ENCODE data around the gene DVL2.

Gene DVL2

DNA sequence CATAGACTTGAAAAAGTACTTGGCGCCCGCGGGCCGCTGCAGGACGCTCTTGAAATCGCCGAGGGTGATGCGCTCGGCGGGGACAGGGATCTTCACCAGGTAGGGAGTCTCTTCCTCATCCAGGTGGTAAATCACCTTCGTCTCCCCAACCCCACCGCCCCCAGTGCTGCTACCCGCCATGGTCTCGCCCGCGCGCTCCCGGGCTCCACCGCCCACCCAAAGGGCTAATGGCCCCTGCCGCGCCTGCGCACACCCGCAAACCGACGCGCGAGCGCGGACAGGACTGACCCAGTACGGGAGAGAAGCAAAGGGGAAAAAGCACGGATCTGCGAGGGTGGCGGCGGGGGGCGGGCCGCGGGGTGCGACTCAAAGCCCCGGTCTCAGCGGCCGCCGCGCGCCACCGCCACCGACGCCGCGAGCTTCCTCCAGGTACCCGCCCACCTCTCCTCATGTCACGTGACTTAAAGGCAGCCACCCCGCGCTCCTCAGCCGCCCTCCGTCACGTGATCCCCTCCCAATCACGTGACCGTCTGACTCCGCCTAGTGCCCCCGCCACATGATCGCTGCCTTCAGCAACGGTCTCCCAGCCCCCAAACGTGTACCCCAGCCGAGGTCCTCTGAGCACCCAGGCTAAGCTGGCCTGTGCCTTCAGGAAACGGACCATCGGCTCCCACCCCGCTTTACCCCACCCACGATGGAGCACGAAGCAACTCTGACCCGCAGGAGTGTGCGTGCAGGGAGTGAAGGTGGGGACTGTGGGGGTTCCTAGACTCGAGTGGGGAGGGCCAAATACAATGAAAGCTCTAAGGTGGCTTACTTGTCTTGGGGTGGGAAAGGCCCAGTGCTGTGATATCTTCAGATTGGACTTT lies at the start of gene DVL2:
DVL2 (minus strand) TSS at position 435 of the 869 bp plus-strand sequence; CDS start at position 180, 255 bp downstream.
- DNase-seq, result peak; percentile 97

DNA sequence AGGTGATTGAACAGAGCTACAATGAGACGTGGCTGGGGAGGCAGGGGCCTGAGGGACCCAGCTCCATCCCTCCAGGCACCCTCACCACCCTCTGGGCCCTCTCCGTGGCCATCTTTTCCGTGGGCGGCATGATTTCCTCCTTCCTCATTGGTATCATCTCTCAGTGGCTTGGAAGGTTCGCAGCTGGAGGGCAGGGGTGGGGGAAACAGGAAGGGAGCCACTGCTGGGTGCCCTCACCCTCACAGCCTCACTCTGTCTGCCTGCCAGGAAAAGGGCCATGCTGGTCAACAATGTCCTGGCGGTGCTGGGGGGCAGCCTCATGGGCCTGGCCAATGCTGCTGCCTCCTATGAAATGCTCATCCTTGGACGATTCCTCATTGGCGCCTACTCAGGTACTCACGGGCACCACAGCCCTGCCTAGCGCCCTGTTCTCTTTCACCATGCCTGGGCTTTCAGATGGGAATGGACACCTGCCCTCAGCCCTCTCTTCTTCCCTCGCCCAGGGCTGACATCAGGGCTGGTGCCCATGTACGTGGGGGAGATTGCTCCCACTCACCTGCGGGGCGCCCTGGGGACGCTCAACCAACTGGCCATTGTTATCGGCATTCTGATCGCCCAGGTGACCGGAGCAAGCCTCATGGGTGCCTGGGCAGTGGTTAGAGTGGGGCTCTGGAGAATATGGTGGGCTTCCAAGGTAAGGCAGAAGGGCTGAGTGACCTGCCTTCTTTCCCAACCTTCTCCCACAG lies 49.3 kb upstream of the DVL2 start:
- no peak for DNase-seq

DNA sequence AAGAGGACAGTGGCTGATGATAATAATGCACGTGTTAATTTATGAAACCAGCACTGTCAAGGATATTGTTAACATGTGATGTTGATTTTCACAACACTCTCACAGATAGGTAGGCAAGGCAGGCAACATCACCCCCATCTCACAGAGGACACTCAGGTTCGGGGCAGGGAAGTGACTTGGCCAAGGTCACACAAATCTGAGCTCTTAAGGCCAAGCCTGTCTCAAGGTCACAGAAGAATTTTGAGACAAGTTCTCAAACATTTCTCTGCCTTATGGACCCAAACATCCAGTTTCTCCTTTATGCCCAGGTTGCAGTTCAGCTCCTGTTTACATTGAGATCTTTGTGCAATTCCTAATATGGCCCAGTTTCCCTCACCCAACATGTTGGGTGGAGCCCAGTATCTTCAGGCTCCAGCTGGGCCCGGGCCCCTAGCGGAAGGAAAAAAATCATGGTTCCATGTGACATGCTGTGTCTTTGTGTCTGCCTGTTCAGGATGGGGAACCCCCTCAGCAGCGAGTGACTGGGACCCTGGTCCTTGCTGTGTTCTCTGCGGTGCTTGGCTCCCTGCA lies 48.5 kb upstream of the DVL2 start:
- no peak for DNase-seq

DNA sequence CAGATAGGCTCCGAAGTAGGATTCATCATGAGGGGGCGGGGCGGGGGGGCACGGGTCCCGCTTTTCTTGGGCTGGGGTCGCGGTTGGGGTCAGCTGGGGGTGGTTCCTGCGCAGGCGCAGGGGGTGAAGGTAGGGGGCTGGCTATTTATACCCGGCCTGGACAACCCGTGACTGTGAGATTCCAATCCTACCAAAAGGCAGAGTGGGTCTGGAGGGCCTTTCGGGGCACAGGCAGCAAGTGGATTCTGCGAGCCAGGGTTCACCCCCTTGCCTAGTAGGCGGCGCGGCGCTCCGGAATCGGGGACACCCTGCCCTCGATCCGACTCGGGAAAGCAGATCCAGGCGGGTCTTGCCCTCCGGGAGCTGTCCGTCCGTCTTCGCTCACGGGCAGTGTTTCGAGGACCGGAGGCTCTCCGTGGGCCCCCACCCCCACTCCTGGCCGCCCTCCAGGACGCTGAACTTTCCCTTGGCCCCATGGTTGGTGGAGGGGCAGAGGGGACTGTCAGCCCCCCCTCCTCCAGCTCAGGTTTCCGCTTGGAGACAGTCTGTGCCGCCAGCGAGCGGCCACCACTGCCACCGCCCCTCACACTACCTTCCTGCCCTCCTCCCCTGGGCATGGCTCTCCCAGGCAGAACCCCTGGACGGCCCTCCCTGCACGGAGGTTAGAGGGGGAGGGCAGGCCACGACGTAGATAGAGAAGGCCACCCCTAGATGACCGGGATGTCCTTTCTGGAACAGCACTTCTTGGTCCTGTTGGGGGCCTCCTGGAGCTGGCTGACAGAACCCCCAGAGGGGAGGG lies 47.8 kb upstream of the DVL2 start:
- no peak for DNase-seq

DNA sequence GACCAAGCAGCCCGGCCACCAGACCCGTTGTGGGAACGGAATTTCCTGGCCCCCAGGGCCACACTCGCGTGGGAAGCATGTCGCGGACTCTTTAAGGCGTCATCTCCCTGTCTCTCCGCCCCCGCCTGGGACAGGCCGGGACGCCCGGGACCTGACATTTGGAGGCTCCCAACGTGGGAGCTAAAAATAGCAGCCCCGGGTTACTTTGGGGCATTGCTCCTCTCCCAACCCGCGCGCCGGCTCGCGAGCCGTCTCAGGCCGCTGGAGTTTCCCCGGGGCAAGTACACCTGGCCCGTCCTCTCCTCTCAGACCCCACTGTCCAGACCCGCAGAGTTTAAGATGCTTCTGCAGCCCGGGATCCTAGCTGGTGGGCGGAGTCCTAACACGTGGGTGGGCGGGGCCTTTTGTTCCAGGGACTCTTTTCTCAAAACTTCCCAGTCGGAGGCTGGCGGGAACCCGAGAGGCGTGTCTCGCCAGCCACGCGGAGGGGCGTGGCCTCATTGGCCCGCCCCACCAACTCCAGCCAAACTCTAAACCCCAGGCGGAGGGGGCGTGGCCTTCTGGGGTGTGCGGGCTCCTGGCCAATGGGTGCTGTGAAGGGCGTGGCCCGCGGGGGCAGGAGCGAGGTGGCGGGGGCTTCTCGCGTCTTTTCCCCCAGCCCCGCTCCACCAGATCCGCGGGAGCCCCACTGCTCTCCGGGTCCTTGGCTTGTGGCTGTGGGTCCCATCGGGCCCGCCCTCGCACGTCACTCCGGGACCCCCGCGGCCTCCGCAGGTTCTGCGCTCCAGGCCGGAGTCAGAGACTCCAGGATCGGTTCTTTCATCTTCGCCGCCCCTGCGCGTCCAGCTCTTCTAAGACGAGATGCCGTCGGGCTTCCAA lies 47.0 kb upstream of the DVL2 start, which contains the start of gene SLC2A4:
SLC2A4 (plus strand) TSS at position 645 of the 879 bp plus-strand sequence; CDS start at position 862, 217 bp downstream.
- peak; percentile 93 for DNase-seq

DNA sequence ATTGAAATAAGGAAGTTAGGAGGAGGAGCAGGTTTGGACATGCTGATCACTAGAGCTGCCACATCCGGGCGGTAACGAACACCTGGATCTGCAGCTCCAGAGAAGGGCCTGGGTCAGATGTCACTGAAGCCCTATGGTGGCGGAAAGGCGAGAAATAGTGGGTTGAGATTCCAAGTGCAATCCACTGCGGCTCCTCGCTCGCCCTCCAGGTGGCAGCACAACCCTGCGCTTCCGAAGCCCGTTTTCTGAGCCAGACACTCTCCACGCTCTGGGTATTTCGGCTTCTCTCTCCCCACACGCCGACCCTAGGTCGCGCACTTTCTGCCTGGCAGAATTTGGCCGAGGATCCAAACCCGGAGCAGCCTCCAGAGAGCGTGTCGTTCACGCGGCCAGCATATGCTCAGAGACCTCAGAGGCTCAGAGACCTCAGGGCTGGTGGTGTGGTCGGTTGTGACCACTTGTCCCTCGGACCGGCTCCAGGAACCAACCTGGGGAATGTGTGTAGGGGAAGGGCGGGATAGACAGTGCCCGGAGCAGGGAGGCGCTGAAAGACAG lies 46.3 kb upstream of the DVL2 start:
- DNase-seq, result peak; percentile 95

DNA sequence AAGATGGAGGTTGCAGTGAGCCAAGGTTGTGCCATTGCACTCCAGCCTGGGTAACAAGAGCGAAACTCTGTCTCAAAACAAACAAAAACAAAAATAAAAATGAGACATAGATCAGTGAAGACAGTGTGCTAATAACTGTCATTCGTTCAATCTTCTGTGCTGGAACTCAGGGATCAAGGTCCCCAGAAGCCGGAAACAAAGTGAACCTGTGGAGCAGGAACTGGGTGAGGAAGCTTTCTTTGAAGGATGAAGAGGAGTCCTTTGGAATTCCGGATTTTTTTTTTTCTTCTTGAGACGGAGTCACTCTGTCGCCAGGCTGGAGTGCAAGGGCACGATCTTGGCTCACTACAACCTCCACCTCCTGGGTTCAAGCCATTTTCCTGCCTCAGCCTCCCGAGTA lies 45.1 kb upstream of the DVL2 start:
- no peak for DNase-seq

DNA sequence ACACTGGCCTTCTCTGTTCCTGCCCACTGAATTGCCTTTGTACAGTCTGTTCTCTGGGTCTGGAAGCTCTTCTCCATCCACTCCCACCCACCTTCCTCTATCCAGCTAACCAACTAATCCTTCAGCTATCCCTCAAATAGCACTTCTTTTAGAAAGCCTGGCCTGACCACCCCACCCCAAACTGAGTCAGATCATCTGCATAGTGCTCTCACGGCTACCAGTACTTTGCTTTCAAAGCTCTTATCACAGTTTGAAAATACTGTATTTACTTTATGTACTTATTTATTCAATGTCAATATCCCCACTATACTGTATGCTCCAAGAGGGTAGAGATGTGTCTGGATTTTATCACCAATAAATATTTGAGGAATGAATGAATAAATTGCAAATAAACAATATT lies 32.5 kb upstream of the DVL2 start:
- no peak for DNase-seq

DNA sequence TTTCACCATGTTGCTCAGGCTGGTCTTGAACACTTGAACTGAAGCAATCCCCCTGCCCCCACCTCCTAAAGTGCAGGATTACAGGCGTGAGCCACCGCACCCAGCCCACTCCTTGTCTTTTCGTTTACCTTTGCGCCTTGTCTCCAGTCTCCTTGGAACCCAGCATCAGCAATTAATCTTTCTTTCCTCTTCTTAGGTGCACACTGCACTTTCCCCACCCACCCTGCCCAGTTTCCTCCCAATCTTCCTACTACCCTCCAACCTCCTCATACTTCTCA lies 29.4 kb upstream of the DVL2 start:
- DNase-seq, result no peak

DNA sequence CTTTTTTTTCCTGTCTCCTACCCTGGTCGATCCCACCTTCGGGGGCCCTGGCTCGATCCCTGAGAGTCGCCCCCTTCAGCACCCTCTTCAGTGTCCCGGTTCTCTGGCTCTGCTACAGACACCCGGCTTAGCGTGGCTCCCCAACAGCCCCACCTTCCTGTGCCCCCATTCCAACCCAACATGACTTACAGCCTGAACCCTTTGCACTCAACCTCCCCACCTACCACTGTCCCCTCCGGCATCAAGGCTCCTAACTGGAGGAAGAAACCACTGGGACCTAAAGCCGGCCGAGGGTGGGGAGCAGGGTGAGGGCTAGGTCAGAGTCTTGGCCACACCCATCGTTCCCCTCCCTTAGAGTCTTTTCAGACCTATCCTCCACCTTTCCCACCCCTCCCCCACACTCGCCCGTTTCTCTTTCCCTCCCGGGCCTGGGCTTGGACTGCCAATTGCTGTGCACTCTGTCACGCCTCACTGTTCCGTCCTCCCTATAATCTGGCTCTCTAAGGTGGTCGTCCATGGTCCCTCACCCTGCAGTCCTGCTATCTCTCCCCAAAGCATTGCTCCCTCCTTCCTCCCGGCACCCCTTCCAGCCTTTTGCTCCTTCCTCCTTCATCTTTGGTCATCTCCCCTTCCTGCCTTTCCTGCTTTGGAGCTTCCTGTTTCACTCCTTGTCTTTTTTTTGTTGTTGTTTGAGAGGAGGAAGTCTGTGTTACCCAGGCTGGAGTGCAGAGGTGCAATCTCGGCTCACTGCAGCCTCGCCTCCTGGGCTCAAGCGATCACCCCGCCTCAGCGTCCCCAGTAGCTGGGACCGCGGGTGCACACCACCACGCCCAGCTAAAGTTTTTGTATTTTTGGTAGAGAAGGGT lies 28.9 kb upstream of the DVL2 start:
- peak; percentile 69 for DNase-seq

DNA sequence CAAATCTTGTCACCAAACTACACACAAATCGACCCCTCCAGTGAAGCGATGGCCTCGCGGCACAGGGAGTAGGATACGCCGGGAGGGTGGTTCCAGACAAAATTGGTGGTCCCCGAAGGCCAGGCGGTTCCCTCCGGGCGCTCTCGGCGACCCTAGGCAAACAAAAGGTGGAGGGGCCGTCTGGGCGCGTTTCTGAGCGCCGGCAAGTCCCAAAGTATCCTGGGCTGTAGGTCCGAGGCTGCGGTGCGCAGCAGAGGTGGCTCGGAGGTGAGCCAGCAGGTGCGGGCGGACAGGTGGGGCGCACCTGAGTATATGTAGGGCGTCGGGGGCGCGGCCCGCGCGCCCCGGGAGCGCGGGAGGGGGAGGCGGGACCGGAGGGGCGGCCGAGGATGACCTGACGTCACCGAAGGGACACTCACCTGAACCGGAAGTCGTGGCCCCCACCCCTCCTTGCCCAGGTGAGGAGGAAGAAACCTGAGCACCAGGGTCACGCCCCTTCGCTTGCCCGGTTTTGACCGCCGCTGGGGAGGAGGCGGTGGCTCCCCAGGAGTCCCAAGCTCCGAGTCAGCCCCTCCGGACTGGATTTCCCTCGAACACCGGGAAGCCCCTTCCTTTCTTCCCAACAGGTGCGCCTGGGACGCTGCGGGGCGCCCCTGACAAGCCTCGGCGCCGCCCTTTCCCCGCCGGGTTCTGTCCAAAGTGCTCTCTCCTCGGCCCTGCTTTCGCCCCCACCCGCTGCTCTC lies 28.0 kb upstream of the DVL2 start, which contains the start of gene CLDN7:
CLDN7 (minus strand) TSS at position 287 of the 743 bp plus-strand sequence. CDS start 435 bp downstream, outside the sequence.
- peak; percentile 68 for DNase-seq

DNA sequence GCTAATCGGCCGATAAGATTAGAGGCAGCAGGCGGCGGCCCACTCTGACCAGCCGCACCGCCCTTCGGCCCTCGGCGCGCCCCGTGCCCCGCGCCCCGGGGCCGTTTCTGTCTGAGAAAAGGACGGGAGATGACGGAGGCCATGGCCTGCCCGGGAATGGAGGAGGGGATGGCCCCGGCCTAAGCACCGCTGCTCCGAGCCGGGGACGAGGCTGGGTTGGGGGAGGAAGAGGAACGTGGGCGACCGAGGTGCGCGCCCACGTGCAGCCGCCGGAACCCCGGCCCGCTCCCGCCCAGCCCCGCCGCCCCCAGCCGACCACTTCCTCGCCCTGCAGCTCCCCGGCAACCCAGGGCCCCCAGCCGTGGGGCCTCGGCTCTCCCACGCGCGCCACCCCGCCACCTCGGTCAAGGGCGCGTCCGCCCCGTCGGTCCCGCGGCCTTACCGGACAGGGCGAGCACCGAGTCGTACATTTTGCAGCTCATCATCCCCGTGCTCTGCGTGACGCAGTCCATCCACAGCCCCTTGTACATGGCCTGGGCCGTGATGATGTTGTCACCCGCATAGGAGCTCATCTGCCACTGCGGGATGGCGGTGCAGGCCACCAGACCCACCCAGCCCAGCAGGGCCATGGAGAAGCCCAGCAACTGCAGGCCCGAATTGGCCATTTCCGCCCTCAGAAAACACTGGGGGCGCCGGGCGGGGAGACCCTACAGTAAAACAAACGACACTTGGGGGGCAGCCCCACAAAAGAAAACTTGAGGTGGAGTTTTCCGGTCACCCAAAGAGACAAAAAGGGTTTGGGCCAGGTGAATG lies 27.3 kb upstream of the DVL2 start:
- DNase-seq, result peak; percentile 67

DNA sequence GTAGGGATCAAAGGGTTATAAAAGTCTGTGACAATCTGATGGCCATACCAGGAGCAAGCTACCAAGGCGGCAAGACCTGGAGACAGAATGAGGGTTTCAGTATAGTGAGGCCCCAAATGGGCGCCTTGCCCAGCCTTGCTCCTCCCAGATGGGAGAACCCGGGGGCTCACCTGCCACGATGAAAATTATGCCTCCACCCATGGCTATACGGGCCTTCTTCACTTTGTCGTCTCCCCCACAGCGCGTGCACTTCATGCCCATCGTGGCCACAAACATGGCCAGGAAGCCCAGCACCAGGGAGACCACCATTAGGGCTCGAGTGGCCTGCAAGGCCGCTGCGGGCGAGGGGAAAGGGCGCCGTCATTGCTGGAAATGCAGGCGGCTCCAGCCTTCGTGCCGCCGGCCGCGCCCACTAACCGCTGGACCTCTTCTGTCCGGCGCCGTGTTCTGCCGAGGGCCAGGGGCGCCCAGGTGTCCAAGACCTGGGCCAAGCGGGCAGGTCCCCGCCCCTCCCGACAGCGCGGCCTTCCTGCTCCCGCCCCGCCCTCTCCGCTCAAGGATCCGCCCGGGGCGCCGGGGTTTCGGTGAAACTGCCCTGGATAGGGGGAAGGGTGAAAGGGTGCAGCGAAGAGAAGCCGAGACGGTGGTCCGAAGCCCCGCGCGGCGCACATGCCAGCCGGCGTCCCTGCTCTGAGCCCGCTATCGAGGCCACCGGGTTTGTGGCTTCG lies 26.5 kb upstream of the DVL2 start:
- DNase-seq, result peak; percentile 77

DNA sequence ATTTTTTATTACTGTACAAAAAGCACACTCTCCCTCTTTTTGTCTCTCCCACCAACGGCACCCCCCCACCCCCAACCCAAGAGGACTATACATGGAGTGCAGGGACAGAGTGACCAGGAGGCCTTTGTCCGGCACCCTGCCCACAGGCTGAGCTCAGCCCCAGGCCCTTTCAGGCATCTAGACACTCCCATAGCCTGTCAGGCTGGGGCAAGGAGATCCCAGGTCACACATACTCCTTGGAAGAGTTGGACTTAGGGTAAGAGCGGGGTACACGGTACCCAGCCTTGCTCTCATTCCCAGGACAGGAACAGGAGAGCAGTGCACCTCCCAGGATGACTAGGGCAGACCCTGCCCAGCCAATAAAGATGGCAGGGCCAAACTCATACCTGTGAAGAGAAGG lies 25.8 kb upstream of the DVL2 start:
- DNase-seq, result no peak

DNA sequence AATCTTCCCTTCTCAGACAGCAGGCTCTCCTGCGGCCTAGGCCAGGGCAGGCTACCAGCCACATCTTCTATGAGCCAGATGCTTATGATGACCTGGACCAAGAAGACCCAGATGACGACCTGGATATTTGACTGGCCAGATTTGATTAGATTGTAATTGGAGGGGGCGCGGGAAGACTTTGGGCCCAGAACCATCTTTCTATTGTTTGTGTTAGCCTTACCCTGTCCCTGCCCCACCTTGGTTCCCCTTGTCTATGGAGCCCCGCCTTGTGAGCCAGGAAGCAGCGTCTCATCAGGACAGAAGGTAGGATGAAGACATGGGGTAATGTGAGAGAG lies 25.2 kb upstream of the DVL2 start:
- no peak for DNase-seq

DNA sequence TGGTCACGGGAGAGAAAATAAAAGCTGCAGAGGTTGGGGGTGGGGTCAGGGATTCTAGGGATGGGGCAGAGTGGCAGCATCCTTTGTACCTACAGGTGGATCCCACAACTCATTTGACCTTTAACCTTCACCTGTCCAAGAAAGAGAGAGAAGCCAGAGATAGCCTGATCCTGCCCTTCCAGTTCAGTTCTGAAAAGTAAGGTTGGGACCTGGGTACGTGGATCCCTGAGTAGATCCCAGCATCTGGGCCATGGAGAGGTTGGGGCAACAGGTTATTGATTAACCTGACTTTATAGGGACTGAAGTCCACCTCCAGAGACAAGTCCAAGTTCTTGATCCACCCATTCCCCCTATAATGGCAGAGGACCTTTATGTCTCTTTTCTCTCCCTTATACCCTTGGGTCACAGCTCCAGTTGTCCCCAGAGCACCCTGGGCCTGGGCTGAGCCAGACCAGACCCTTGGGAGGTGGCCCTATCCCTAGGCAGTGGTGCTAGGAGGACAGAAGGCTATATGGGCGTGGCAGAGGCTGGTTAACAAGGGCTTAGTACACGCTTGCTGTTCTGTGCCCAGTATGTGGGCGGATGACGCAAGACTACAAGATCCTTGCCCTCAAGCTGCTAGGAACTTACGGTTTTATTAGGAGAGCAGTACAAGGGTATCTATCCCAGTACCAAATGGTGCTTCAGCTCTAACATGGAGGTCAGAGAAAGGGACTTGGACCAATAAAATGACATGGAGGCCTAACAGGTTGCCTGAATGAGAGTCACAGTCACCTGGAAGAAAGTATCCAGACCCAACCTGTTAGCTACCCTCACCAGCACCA lies 24.6 kb upstream of the DVL2 start:
- no peak for DNase-seq

DNA sequence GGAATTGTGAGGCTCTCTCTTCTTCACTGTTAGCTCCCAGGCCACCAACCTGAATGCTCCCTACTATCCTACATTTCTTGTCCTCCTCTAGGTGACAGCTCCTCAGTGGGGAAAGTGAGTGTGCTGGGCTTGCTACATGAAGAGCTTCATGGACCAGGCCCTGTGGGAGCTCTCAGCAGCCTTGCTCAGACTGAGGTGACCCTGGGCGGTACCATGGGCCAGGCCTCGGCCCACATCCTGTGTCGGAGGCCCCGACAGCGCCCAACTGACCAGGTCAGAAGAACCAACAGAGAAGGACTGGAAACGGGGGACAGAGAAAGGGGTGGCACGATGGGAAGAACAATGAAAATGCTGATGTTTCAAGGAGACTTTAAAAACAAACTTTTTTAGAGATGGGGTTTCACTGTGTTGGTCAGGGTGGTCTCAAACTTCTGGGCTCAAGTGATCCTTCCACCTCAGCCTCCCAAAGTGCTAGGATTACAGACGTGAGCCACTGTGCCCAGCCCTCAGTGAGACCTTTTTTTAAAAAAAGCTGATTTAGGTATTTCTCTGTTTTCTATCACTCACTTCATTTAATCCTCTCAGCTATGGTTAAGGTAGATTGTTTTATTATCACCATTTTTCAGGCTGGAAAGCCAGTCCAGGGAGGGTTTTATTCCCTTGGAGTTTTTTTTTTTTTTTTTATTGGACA lies 22.6 kb upstream of the DVL2 start:
- no peak for DNase-seq
